Peyer's patch (tissue), 4 donors: ENCODE measurements around the gene APOL2.

Experiments
- CTCF ChIP-seq, 6 experiments: fragments of 450-650 bp in 4 of 6; fragments of 200-600 bp in 2 of 6; sonication (generic) in 1 of 6; IDR thresholded peaks; one replicate each; pipeline ENCODE4 v1.5.1; 2017 to 2019; ENCODE audit warnings: antibody characterized with exemption in 6 of 6, mild to moderate bottlenecking in 3 of 6, moderate library complexity in 1 of 6
- POLR2A ChIP-seq, 2 donors: fragments of 450-650 bp; IDR thresholded peaks; one replicate each; pipeline ENCODE4 v1.5.1; 2017; ENCODE audit warnings: antibody characterized with exemption in 2 of 2, mild to moderate bottlenecking in 2 of 2, moderate library complexity in 2 of 2

GRCh38 chr22:36258701-36259614 is 19.6 kb upstream of the APOL2 start:
- TF ChIP-seq CTCF (IDR thresholded peaks at IDR 0.05) (no peak), POLR2A (IDR thresholded peaks at IDR 0.05) (no peak)
